HG02870 (cell line): Measurements from ENCODE around the gene PHF21A.

Experiments
- ATAC-seq: cut with Tn5 transposase; IDR thresholded peaks from one replicate; pipeline ENCODE4 v1.9.1; 2021; ENCODE audit warnings: mild to moderate bottlenecking, moderate library complexity; ENCODE audit not compliant: unreplicated experiment

Gene PHF21A

DNA sequence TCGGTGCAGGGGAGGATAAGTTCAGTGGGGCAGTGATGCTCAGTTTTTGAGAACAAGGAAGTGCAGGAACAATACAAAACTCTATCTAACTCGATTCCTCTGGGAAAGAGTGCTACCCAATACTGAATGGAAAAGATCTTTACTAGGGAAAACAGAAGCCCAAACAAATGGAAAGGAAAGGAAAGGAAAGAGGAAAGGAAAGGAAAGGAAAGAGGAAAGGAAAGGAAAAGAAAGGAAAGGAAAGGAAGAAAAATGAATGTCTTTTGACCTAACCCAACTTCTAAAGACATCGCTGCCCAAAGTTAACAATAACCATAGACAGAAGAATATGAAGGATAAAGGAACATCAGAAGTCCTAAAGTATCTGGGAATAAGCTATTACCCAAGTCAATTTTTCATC, 41.6 kb downstream of the PHF21A start:
- no peak for ATAC-seq

DNA sequence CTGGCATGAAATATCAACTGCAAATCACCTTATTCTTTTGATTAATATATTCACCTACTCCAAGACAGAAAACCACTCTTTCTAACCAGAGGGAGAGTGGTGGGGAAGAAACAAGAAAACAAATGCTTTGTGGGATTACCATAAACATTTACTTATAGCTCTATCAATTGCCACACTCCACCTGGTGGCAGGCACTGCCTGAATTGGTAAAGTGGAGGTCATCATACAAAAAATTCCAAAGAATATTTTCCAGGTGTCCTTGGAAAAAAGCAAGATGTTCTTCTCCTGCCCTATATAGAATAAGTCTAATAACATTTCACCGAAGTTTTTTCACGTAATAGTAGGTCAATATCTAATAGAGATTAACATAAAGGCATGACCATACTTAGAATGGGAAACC, 45.3 kb downstream of the PHF21A start:
- no peak for ATAC-seq

DNA sequence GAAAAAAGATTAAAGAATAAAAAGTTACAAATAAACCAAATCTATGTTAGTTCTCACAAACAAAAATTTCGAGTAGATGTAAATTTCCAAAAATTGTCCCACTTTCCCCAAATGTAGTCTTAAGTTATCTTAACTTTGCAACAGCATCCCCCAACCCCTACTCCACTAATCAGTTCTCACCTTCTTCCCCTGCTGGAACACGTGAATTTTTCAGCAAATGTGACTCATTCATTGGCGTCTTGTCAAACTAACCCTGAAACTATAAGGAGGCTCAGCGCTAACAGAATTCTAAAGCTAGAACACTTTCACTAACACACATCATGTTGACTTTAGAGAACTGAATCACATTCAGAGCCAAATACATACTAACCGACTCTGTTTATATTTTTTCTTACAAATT, 46.1 kb downstream of the PHF21A start:
- ATAC-seq, result no peak

DNA sequence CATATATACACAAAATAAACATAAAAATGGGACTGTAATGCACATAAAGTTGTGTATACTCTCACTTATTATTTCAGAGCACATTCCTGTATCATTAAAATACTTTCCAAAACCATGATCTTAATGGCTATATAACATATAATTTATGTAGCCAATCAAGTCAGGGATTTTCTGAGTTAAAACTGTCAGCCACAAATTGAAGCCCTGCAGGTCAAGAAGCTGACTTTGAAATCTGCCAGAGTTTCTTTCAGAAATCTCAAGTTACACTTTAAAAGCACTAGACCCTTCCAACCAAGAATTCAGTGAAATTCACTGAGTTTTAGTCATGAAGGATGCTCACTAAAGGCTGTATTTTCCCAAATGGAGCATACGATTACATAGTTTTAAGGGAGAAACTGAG, 47.6 kb downstream of the PHF21A start:
- ATAC-seq, result no peak

DNA sequence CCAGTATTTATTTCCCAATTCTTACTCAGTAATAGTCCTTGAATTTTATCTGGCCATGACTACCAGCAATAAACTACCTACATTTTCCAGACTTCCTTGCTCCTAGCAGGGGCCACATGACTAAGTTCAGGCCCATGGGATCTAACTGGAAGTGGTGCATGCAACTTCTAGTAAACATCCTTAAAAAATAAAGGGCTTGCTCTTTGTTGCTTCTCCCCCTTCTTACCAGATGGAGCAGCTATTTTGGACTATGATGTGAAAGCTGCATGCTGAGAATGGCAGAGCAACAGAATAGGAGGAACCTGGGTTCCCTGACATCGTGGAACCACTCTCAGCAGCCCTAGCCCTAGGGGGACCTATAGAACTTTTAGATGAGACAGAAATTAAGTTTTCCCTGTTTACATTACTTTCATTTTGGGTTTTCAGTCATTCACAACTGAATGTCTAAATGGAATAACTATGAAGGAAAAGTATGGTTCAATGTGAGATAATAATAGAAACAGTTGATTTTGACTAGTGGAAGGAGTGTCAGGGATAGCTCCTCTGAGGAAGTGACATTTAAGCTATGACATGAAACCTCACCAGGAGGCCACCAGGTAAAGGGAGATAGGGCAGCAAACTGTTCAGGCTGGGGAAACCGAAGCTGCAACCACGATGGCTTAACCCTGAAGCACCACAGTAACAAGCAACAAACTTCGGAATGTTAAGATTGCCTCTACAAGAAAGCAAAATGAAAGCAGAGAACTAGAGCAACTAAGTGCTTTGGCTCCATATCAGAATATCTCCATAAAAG, 48.9 kb downstream of the PHF21A start:
- no peak for ATAC-seq

DNA sequence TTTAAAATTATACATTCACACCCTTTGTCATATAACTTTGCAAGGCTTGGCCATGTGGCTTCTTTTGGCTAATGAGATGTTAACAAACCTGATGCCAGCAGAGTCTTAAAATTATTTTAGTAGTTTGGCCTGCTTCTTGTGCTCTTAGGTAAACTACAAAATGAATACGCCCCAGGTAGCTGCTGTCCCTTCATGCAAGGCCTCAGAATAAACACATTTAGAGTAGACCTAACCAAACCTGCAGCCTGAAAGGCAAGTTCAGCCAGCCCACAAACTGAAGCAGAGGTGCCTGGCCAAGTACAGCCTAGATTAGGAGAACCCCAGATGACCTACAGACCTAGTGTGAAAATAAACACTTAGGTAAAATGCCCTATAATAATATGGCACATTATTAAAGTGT, 50.2 kb downstream of the PHF21A start:
- ATAC-seq, result no peak

DNA sequence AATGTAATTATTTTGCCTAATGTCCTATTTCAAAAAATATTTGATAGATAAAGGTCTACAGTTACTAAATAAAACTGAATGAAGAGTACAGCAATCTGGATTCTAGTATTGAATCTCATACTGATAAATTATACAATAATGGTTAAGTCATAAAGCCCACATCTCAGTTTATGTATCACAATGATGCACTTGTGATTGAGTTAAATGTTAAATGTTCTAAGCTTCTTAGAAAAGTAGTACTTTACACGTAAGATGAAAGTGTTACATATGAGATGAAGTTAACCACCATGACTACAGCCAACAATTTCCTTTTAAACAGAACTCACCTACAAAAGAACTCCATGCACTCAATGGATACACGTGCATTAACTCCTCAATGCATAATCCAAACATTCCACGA, 51.7 kb downstream of the PHF21A start:
- ATAC-seq, result no peak

DNA sequence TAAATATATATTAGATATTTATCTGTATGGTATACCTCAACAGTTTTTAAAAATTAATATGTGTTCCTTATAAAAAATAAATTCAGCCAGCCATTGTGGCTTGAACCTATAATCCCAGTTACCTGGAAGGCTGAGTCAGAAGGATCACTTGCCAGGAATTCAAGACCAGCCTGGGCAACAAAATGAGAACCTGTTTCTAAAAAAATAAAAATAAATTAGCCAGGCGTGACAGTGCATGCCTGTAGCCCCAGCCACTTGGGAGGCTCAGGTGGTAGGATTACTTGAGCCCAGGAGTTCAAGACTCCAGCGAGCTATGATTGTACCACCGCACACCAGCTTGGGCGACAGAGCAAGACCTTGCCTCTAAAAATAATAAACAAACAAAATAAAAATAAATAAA, 54.9 kb downstream of the PHF21A start:
- ATAC-seq, result no peak

DNA sequence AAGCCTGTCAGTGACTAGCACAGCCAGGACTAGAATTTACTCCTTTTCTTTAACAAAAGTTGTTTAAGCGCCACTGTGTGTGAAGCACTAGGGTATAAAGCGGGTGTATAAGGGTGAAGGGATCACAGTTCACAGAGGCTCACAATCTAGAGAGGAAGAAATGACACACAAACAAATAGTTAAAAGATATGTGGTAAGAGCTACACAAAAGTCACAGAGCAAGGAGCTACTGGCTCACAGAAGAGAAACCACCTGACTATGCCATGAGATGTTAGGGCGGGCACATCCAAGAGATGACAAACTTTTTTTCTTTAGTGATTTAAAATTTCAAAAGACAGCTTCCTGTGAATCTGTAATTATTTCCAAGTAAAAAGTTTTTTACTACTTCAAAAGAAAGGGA, 55.6 kb downstream of the PHF21A start:
- no peak for ATAC-seq

DNA sequence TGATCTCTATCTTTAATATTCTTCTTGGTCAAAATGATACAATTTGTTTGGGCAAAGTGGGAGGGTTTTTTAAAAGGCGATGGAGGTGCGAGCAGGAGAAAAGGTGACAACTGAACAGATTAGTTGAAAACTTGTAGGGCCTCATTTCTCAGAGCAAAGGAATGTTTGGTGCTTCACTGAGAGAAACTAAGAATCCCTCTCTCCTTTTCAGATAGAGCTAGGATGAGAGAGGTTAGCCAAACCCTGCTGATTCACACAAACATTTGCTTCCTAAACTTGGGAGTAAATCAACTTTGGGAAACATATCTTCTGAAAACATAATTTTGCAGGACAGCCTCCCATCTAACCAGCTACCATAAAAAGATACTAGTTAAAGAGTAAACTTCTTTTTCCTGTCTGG, 57.0 kb downstream of the PHF21A start:
- no peak for ATAC-seq

DNA sequence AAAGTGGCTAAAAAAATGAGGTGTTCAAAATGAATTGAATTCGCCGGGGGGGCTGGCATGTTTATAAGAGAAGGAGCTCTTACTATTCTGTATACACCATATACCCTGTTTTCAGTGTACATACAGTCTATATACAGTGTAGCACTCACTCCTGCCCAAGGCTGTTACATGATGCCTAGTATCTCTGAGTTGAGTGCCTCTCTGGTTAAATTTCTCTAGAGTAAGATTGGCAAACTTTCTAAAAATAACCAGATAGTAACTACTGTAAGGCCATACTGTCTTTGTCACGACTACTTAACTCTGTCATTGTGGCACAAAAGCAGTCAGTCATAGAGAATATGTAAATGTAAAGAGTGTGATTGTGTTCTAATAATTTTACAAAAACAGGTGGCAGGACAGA, 58.1 kb downstream of the PHF21A start:
- ATAC-seq, result no peak

DNA sequence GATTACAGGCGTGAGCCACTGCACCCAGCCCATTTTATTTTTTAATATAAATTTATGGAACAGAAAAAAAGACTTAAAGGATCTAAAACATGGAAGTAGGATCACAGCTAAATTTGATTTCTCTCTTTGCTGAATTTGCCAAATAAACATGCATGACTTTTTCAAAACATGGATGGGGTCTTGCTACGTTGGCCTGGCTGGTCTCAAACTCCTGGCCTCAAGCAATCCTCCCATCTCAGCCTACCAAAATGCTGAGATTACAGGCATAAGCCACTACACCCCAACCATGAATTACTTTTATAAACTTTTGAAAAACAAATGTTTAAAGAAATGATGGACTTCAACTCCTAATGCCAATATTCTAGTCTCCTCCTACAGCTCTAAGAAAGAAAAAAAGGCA, 61.2 kb downstream of the PHF21A start:
- no peak for ATAC-seq

DNA sequence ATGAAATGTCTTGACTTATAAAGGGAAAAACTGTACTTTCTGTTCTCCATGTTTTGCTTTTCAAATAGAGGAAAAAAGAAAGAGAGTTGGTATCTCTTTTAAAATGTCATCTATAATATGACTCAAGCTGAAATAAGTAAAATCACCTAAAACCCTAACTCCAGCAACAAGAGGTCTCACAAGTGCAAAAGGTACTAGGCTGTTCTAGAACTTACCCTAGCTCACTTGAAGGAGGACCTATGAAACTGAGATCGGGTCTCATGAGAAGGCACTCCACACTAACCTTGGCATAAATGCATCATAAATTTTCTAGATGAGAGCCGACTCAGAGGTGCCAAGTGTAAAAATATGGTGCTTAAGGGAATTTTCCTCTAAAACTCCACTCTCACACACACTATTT, 63.8 kb downstream of the PHF21A start:
- no peak for ATAC-seq

DNA sequence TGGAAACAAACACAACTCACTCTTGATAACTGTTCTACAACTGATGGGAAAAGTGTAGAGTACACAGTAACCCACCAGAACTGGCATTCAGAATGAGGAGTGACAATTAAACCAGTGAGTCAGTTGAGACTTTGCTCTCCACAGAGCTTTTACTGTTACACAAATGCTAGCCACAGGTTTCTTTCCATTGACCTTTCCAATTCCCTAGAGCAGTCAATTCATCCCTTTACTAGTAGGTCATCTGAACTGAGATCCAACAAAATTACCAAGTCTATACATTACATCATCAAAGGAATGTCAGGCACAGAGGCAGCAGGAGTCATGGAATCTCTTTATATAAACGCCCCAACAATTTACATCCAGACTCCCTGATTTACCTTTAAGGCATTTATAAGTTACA, 65.9 kb downstream of the PHF21A start:
- no peak for ATAC-seq

DNA sequence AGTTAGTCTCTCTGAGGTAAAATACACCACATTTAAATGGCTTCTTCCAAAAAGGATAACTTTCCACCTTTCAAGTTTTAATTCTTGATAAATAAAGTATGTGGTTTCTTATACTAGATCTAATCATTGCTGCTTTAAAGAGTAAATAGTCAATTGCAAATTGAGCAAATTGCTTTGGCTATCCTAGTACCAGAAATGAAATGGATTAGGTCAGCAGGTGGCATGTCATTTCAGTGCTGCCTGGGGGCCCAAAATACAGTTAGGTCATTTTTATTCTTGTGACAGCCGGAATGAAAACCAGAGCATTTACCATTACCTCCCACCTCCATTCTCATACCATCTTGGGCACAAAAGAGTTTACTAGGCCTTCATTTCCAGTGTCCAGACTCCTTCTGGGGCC, 70.2 kb downstream of the PHF21A start:
- ATAC-seq, result no peak

DNA sequence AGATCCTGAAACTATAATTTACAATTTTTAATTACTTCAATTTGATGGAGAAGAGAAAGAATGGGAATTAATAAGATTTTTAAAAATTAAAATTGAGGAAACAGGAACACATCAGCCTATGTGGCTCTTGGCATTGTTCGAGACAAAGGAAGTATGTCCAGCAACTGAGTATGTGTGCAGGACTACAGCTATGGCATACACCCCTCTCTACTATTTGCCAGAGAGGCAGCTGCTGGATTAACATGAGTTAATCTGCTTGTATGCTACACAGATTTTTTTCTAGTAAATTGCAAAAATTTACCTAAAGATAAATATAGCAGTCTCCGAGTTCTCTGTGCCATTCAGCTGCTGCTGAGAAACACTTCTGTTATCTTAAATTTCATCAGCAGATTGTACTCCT, 70.6 kb downstream of the PHF21A start:
- ATAC-seq, result no peak

DNA sequence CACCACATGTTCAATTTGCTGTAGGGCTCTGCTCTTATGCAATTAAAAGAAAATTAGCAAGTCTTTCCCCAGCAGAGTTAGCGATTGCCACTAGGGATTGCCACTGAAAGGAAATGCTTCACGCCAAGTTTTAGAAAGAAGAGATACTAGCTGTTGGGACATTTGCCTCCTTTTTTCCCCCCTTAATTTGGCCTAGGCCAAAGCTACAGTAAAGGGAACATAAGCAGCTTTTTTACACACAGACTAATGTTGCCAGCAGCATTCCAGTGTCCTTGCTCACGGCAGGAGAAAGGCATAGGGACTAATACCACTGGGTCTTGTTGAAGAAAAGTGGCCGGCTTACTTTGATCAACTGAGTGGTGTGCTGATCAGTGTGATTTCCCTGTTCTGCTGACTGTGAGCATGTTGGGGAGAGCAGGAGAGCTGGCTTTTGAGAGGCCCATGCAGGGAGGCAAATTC, 71.2 kb downstream of the PHF21A start:
- no peak for ATAC-seq

DNA sequence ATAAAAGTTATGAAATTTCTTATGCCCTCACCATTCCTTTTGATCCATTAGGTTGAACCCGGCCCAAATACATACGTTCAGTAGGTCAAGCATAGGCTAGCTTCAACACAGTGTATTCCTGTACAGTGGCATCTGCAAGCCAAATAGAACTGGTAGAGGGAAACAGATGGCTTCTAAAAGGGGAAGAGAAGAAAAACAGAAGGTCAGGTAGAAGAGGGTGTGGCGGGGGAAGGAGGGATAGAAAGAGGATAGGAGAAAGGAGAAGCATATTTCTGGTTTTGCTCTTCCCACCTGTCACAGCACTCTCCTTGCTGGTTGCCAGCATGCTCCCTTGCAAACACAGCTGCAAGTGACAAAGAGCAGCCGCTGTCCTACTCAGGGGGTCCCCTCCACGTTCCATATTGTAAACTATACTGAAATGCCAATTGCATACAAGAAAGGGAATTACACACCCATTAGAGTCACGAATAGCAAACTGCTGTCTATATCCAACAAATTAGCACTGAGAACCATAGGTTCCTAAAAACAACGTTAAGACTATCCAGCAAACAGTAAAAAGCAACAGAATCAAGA, 71.8 kb downstream of the PHF21A start:
- ATAC-seq, result no peak

DNA sequence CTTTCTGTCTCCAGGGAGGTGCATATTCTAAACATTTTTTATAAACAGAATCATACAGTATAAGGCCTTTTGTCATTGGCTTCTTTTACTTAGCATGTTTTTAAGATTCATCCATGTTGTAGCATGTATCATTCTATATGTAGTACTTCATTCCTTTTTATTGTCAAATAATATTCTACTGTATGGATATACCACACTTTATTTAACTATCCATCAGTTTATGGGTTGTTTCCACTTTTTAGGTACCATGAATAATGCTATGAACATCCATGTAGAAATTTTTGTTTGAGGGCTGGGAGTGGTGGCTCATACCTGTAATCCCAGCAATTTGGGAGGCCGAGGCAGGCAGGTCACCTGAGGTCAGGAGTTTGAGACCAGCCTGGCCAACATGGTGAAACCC, 73.1 kb downstream of the PHF21A start:
- ATAC-seq, result no peak

DNA sequence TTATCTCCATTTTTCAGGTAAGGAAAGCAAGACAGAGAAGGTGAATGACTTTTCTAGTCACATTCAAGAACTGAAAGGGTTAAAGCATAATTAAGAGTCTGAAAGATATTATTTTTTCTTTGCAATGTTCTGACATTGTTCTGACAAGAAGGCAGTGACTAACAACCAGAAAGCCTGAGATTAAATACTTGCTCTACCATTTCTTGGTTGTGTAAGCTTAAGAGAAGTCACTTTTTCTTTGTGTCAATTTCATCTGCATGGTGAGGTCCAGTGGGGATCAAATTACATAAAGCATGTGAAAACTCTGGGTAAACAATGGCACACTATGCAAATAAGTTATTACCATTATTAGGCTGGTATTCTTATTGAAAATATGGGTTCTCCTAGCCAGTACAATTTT, 73.7 kb downstream of the PHF21A start:
- ATAC-seq, result no peak

DNA sequence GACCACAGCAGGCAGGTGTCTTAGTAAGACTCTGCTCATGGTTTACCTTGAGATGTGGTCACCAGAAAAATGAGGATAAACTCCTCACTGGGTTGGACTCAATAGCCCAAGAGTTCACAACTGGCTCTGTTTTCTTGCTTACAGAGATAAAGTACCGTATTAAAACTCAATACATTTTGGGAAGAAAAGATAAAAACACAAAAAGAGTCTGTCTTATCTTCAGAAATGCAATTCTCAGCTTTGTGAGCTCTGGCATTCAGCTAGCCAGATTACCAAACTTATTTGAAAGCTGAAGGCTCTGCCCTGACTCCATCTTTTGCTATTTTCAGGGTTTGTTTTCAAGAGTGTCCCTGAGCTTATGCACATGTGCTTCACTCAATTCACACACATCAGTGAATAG, 75.4 kb downstream of the PHF21A start:
- no peak for ATAC-seq

DNA sequence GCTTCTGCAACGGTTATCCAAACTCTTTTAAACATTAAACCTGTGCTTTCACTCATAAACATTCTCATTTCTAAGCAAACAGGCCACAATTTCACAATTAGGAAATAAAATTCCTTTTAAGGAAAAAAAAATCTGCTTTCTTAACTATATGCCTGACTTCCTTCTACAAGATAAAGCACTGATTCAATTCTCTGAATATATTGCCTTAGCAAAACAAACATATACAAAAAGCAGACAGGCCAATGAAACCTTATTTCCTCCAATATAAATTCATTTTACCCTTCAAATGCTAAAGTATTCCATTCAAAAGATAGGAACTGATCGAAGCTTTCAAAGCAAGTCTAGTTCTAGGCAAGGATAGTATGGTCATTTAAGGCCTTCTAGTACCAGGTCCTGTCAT, 76.7 kb downstream of the PHF21A start:
- no peak for ATAC-seq

DNA sequence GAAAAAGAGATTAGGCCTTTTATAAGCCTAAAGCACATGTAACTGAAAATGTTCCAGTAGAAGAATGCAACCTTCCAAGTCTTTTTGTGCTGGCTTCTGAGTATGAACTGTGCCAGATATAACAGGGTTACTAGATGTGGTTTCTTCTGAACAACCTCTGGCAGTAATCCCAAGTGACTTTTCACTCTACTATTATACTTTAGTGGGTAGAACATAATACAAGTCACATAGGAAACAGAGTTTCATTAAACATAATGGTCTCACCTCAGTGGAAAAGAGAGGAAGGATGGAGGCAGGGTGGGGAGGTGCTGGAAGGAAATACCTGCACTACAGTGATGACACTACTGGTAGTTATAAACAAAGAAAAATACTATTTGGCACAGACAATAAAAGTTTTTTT, 81.3 kb downstream of the PHF21A start:
- ATAC-seq, result no peak
